Measurements from ENCODE around the gene PGC. TPM values are rescaled to one million over a fixed set of nuclear protein-coding genes. Genes with fewer than 3 reads are reported as not detected.
A peak's percentile ranks its signal among the peaks of the same experiment; 100 is the strongest.

PGC gene
- total RNA-seq, 1 donor from 2014 or later = not detected

DNA sequence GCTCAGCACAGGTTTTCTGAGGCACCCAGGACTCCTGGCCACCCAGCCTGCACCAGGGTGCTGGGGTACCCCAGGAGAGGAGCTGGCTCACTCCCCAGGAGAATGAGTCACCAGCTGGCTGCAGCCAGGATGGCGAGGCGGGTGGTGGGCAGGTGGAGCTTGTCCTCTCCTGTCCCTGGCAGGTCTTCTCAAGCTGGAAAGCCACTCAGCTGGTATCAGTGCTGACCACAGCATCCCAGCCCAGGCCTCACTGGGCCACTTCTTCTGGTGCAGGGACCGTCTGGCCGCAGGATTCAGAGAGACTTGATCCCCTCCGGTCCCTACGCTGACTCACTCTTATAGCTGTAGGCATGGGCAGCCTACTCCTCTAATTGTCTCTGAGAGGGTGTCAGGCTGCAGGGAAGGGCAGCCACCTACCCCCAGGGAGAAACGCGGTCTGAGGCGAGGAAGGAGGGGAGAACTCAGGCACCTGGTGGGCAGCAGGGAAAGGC lies 34.0 kb downstream of the PGC start:
- DNase-seq = no peak
- H3K27ac Mint-ChIP-seq = peak overlapping the region; percentile 90
- H3K27me3 Mint-ChIP-seq = no peaks in the 10 kb centered on the region
- intact Hi-C loops (cut with micrococcal nuclease) = loop anchor here (1.0 kb wide), 1 partner anchor 10 kb away; no protein-coding TSS in a partner anchor
- H3K9me3 Mint-ChIP-seq = no peaks in the 10 kb centered on the region
- H3K36me3 Mint-ChIP-seq (ENCODE audit: low read depth) = peaks cover 62% of the 10 kb centered on the region
- CTCF ChIA-PET = interaction anchor here (0.5 to 5.2 kb wide), 5 partner anchors 8 to 26 kb away, joined by 3 to 44 read pairs (median 12); partner anchors contain the start of gene TFEB
- peaks cover 97% of the 10 kb centered on the region for H3K4me1 Mint-ChIP-seq
- POLR2A ChIA-PET = interaction anchor here (0.8 to 29.1 kb wide), 7 partner anchors 9 to 335 kb away, joined by 3 to 1669 read pairs (median 6); partner anchors contain the start of gene TFEB
- TF ChIP-seq, protein P1, sequence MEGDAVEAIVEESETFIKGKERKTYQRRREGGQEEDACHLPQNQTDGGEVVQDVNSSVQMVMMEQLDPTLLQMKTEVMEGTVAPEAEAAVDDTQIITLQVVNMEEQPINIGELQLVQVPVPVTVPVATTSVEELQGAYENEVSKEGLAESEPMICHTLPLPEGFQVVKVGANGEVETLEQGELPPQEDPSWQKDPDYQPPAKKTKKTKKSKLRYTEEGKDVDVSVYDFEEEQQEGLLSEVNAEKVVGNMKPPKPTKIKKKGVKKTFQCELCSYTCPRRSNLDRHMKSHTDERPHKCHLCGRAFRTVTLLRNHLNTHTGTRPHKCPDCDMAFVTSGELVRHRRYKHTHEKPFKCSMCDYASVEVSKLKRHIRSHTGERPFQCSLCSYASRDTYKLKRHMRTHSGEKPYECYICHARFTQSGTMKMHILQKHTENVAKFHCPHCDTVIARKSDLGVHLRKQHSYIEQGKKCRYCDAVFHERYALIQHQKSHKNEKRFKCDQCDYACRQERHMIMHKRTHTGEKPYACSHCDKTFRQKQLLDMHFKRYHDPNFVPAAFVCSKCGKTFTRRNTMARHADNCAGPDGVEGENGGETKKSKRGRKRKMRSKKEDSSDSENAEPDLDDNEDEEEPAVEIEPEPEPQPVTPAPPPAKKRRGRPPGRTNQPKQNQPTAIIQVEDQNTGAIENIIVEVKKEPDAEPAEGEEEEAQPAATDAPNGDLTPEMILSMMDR (IDR thresholded peaks at IDR 0.05) = no peak
- ATAC-seq (ENCODE audit: low read depth) = no peak
- peak overlapping the region; percentile 70 for H3K4me3 Mint-ChIP-seq

DNA sequence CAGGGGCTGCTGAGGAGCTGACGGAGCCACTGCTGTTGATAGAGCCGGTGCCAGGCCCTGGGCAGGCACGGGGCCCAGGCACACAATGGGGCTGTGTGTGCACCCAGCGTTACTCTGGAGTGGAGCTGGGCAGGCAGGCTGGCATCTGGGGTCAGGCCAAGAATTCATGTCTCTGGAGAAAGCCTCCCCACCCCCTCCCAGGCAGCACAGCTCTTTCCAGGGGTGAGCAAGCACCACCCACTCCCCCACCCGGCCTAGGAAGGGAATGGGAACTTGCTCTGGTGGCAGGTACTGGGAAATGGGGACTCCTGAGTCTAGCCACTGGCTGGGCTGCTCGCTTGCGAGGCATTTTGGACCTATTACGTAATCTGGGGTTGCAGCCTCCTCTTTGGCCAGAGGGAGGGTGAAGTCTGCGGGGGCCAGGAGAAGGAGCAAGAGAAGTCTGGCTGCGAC lies 34.5 kb downstream of the PGC start:
- Mint-ChIP-seq H3K9me3 (no peaks in the 10 kb centered on the region), H3K36me3 (ENCODE audit: low read depth) (peaks cover 65% of the 10 kb centered on the region), H3K4me3 (no peak overlapping the region), H3K27me3 (no peaks in the 10 kb centered on the region), H3K27ac (peak overlapping the region; percentile 90), H3K4me1 (peaks cover 97% of the 10 kb centered on the region)
- intact Hi-C loops (cut with micrococcal nuclease) = loop anchor here (1.0 kb wide), 1 partner anchor 11 kb away; no protein-coding TSS in a partner anchor
- DNase-seq (no peak), ATAC-seq (ENCODE audit: low read depth) (no peak)
- ChIA-PET POLR2A (interaction anchor here (1.1 to 29.1 kb wide), 5 partner anchors 8 to 335 kb away, joined by 3 to 1669 read pairs (median 67); partner anchors contain the start of gene TFEB), CTCF (interaction anchor here (1.1 to 2.1 kb wide), 3 partner anchors 10 to 22 kb away, joined by 3 to 12 read pairs (median 12); partner anchors contain the start of gene TFEB)
- TF ChIP-seq, protein P1 (IDR thresholded peaks at IDR 0.05) = no peak

DNA sequence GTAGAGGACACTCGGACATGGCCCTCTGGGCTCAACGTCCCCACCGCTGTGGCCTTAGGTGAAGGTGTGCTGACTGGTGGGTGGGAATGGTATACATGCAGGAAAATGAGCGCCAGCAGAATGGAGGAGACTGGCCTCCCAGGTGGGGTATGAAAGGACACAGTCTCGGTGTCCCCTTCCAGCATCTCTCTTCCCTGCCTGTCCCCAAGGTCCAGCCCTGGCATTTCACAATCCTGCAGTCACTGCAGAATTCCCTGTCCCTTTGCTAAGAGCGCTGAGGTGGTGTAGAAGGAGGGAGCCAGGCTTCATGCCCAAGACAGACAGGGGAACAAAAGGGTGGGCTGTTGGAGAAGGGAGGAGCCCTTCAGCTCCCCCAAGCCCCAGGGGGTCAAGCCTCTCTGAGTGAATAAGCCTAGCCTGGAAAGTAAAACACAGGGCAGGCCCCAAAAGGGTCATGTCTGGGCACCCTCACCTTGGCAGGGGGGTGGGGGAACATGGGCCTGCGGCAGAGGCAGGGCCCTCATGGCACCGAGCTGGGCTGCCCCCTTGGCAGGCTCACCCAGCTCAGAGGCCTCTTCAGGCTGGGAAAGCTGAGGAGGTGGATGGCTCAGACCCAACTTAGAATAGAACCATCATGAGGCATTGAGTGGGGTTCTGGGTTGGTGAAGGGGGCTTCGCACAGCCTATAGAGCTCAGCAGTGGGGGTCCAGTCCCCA lies 35.7 kb downstream of the PGC start:
- intact Hi-C loops (cut with micrococcal nuclease) = no loop called here
- ATAC-seq (ENCODE audit: low read depth) = no peak
- Mint-ChIP-seq H3K9me3 (no peaks in the 10 kb centered on the region), H3K36me3 (ENCODE audit: low read depth) (peaks cover 58% of the 10 kb centered on the region), H3K27ac (peak overlapping the region; percentile 90), H3K4me3 (no peak overlapping the region), H3K4me1 (peaks cover 97% of the 10 kb centered on the region), H3K27me3 (no peaks in the 10 kb centered on the region)
- CTCF ChIA-PET = no interaction called here
- TF ChIP-seq, protein P1 (IDR thresholded peaks at IDR 0.05) = no peak
- POLR2A ChIA-PET = interaction anchor here (4.5 to 29.1 kb wide), 2 partner anchors 11 to 21 kb away, joined by 67 to 1669 read pairs; partner anchors contain the start of gene TFEB
- DNase-seq = no peak

DNA sequence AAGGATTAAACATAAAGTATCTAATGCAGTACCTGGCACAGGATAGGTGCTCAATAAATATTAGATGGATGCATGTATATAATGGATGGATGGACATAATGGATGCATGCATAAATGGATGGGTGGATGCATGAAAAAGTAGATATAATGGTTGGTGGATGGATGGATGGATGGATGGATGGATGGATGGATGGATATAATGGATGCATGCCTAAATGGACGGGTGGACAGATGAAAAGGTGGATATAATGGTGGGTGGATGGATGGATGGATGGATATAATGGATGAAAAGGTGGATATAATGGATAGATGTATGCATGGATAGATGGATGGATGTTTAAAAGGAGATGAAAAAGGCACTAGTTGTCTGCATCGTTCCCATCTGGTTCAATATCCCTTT lies 37.8 kb downstream of the PGC start:
- Mint-ChIP-seq H3K4me1 (peaks cover 97% of the 10 kb centered on the region), H3K9me3 (no peaks in the 10 kb centered on the region), H3K36me3 (ENCODE audit: low read depth) (peaks cover 55% of the 10 kb centered on the region), H3K4me3 (no peak overlapping the region), H3K27ac (peak overlapping the region; percentile 97), H3K27me3 (no peaks in the 10 kb centered on the region)
- CTCF ChIA-PET = interaction anchor here (1.1 to 5.9 kb wide), 2 partner anchors 14 to 25 kb away, joined by 6 to 196 read pairs; partner anchors contain the start of gene TFEB
- POLR2A ChIA-PET = interaction anchor here (0.6 to 29.1 kb wide), 3 partner anchors 9 to 23 kb away, joined by 4 to 1669 read pairs (median 551); partner anchors contain the start of gene TFEB
- intact Hi-C loops (cut with micrococcal nuclease) = loop anchor here (10.0 kb wide), 2 partner anchors 335 to 505 kb away; partner anchors contain the start of gene MRPS10
- no peak for DNase-seq
- ATAC-seq (ENCODE audit: low read depth) = no peak
- TF ChIP-seq, protein P1 (IDR thresholded peaks at IDR 0.05) = no peak
